ENCODE measurements around the gene ATF7.

ATF7 gene

GRCh38 chr12:53516758-53517455 lies 109.3 kb downstream of the ATF7 start:
- DNase-seq = no peak

DNA sequence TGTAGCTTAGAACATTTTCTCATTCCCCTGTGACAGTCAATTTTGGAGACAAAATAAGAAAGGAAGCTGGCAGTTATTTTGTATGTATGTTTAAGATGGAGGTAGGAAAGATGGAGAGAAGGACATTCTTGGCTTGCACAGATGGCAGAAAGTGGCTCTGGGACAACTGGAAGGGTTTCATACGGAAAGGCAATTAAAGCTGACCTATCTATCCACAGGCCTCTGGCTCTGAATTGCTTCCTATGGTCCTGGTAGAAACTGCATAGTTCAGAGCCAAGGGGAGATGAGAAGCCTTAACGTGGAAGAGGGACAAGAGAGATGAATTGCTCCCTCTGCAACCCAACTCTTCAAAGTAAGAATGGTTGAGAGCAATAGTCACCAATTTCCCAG lies 110.9 kb downstream of the ATF7 start:
- DNase-seq = no peak

DNA sequence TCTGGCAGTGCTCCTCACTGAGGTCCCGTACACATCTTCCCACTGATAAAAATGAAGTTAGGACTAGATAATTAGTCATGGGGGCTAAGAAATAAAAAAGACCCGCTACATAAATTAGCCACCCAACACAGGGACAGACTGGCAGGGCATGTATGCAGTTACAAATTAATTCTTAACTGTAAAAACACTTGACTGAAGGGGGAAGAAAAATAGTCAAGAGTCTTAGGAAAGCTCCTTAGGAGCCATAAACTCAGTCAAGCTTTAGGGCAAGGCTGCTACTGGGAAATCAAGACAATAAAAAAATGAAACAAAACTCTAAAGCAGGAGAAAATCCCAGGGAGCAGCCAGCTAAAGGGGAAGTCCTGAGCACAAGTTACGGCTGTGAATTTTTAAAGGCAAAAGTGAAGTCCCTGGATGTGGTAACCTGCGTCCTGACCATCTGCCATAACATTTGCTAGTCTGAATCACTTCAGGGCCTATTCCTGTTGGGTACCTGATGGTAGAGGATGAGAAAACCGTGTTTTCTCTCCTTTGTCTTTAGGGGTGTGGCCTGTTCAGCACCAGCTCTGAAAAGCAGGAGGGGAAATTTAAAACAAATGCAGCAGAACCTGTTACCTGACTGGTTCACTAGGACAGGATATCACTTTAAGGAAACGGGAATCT lies 111.4 kb downstream of the ATF7 start:
- no peak for DNase-seq

DNA sequence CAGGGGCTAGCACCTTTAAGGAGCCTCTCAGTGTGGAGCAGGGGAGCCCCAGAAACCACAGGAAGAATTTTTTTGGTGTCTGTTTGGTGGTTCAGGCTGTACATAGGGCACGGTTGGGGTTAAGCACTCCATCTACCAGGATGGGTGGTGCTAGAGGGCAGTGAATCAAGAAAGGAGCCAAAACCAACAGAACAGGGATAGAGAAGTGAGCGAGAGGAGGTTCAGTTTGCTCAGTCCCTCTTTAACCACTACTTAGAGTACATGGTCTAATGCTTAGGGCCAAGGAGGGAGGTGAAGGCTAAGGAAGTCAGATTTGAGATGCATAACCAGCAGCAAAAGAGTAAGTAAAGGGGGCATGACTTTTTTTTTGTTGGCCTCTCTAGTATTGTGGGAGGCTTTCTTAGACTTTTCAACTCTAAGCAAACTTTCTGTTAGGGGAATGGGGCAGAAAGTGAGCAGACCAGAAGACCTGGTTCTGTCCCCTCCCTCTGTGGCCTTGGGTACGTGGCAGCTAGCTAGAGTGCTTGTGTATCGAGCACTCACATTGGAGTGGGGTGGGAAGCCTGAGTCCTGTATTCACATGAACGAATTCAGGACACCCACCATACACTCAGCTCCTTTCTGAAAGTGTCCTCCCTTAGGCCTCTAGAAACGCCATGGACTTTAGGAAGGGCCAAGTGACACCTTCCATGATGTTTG lies 112.3 kb downstream of the ATF7 start:
- no peak for DNase-seq

DNA sequence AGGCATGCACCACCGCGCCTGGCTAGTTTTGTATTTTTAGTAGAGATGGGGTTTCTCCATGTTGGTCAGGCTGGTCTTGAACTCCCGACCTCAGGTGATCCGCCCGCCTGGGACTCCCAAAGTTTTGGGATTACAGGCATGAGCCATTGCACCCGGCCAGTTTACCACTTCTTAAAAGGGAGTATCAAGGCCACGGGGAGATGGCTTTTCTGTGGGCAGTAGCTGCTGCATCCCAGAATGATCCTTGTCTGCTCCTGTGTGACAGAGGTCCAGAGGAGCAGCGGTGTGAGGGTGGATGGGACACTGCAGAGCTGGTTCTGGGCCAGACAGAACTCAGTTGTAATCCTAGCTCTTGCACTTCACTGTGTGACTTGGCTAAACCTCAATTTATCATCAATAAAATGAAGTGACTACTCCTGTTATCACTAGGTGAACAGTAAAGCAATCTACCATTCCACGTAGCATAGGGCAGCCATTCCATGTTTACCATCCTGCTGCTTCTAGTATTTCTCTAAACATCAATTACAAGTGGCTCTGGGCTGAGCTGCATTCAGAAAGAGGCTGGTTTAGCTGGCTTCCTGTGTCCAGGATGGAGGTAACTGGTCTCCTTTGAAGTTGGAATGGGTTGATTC lies 115.9 kb downstream of the ATF7 start:
- DNase-seq = no peak

DNA sequence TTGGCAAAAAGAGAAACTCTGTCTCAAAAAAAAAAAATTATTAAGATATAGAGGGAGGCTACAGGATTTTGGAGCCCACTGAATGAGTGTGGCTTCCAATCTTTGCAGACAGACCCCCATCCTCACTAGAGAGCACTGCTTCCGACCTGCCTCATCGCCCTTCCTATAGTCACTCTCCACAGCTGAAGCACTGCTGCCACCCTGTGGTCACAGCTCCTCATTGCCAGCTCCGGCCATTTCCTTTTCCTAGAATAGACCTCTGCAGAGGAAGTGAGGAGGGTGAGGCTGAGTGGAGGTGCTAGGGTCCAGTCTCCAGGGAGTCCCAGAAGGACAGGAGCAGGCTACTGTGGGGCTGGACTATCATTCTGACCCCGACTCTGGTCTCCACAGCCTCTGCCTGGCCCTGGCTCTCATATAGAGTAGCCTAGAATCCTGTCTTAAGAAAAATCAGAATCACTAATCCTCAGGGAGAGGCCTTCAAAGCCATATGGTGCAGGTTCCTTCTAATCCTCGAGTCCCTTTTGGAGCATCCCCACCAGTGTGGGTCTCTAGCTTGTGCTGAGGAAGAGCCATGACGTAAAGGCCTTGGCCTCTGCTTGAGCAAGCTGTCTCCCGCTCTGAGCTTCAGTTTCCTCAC lies 117.5 kb downstream of the ATF7 start:
- peak; percentile 64 for DNase-seq

GRCh38 chr12:53507603-53507885 lies 118.6 kb downstream of the ATF7 start:
- DNase-seq = no peak

DNA sequence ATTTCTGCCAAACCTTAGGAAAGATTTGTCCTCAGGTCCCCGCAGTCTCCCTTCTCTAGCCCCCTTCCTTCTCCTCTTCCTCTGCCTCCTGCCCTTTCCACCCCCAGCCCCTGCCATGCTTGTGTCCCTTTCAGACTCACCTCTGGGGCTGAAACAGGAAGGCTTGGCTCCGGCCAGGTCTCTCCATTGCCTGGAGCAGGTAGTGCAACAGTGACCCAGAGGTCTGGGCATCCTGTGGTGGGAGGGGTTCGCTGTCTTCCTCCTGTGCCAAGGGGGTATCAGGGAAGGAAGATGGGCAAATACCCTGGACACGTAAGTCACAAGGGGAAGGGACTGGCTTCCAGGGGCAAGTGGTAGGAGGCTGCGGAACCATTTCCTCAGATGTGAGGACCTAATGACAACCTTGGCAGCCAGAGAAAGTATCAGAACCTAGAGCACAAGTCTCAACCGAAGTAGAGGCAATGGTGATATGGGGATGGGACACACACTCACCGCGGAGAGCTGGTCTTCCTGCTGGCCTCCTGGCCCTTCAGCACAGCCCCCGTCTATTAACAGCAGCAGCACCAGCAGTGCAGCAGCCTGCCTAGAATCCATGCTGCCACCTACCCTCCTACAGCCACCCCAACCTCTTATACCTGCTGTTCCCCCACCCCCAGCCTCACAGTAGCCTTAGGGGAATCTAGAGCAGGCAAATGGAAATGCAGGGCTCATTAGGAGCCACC lies 119.1 kb downstream of the ATF7 start, which contains the start of gene NPFF:
Gene NPFF (minus strand): TSS at position 604 of the 722 bp plus-strand sequence. CDS start 10 bp downstream, at position 594.
- DNase-seq = no peak

DNA sequence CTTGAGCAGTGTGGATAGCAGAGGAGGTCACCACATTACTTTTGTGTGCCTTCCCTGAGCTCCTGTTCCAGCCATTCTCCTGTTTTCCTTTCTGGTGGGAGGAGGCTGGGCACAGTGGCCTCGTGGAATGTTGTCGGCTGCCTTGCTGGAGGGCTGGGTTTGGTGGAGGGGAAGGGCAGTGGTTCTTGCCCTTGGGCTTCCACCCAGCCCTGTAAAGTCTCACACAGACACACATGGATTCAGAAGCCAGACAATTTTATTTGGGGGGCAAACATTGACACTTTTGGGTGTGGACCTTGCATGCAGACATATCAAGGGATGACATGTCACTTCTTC lies 119.8 kb downstream of the ATF7 start:
- DNase-seq = no peak

DNA sequence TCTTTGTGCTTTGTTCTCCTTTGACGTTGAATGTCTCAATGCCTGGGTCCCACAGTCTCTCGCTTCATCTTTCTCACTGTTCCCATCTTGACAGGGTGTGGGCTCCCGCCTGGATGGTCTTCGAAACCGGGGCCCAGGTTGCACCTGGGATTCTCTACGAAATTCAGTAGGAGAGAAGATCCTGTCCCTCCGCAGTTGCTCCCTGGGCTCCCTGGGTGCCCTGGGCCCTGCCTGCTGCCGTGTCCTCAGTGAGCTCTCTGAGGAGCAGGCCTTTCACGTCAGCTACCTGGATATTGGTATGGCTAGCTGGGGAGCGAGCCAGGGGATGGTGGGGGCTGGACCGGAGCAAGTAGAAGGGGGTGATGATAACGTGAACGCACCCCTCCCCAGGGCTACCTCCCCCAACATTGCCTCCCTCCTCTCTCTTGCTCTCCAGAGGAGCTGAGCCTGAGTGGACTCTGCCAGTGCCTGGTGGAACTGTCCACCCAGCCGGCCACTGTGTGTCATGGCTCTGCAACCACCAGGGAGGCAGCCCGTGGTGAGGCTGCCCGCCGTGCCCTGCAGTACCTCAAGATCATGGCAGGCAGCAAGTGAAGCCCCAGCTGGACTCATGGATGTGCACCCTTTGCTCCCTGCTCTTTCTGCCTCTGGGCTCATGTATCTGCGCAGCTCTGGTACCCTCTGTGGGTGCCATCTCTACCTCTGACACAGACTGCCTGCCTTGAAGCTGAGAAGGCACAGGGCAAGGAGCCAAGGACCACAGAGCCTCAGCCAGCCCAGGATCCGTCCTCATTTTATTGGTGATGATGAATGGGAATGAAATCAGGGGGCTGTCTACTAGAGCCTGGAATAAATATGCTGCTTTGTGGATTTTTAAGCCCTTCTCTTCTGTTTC lies 120.4 kb downstream of the ATF7 start:
- DNase-seq = no peak

DNA sequence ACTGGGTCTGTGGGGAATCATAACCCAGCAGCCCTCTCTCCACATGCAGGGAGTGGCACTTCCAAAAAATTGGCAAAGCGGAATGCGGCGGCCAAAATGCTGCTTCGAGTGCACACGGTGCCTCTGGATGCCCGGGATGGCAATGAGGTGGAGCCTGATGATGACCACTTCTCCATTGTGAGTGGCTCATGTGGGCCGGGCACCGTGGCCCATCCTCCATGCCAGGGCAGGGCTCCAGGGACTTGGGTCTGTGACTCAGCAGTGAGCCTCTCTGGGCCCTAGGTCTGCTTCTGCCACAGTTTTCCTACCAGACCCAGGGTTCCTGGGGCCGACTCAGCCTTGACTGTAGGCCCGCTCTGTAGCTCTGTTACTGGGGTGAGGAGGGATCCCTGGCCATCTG lies 121.1 kb downstream of the ATF7 start:
- no peak for DNase-seq

DNA sequence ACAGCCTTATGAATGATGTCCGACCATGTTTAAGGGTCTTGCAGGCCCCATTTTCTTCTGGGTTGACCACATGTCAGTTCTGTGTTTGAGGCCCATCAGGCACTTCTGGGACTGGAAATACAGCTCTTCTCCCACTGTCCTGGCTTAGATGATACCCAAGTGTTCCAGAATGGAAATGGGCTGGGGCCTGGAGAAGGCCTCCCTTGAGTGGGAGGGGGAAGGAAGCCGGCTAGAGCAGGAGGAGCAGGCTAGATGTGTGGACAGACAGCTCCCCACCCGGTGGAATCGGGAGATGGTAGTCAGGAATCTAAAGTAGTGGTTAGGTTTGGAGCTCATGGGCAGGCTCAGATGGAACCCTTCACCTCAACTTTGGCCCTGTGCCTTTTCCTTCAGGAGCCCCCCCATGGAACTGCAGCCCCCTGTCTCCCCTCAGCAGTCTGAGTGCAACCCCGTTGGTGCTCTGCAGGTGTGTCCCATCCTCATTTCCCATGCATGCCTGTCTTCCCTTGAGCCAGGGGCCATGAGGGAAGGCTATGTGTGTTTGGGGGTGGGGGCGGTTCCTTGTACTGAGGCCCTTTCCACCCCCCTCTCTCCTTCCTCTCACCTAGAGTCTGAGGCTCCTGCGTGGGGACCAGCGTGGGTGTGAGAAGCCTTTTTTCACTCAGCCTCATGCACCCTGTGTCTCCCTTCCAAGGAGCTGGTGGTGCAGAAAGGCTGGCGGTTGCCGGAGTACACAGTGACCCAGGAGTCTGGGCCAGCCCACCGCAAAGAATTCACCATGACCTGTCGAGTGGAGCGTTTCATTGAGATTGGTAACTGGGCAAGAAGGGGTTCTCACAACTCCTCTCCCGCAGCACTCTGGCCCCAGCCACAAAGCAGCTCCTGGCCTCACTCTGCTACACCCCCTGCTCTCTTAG lies 121.9 kb downstream of the ATF7 start:
- DNase-seq = no peak

GRCh38 chr12:53502983-53503728 lies 123.0 kb downstream of the ATF7 start:
- no peak for DNase-seq

DNA sequence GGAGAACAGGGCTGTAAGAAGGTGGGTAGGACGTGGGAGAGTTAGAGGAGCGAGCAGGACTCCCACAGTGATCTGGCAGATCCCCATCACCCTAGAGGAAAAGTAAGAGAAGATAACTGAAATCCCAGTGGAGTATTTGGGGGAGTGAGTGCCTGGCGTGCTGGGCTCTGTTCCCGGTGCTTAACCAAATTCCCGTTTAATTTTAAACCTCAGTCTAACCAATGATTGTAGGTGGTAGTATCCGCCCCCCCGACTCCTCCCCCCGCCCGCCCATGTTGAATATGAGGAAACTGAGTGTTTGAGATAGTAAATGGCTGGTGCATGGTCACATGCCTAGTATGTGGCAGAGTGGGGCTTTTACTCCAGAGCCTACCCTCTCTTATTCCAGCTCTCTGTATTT lies 123.9 kb downstream of the ATF7 start:
- no peak for DNase-seq

DNA sequence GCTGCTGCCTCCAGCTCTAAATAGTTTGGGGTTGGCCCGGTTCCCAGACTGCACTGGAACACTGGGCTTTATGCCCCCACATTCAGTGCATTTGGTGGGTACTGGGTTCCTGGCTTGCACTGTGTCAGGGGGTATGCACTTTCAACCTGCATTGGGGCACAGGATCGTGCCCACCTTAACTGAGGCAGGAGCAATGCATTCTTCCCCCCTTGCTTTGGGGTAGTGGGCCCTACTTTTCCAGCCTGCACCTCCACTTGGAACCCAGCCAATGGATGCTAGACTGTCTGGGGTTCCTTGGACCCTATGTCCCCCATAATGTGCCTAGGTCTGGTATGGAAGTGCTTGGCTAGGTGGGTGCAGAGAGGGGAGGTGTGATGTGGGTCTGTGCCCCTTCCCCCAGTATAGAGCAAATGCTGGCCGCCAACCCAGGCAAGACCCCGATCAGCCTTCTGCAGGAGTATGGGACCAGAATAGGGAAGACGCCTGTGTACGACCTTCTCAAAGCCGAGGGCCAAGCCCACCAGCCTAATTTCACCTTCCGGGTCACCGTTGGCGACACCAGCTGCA lies 124.5 kb downstream of the ATF7 start:
- no peak for DNase-seq

GRCh38 chr12:53500776-53501614 lies 125.2 kb downstream of the ATF7 start, which contains the start of gene TARBP2:
Gene TARBP2 (plus strand): TSS chr12:53501283. CDS start chr12:53501409, 126 bp downstream.
- DNase-seq = peak; percentile 99

- no peak for DNase-seq
Observed at GRCh38 chr12:53500142-53500775, 125.9 kb downstream of the ATF7 start.
